GM12865 (cell line): ENCODE results near the gene RBL2.
"Not testable (repeated sequence)": the region's sequence is repeated elsewhere in the genome, so short reads cannot be mapped to it uniquely, and the experiment has no call there.

Experiments
- DNase-seq: peaks from one replicate; pipeline ENCODE4 v3.0.0; 2010; ENCODE audit warnings: low read depth
- H3K4me3 ChIP-seq: 2 replicates; pipeline ENCODE4 v1.5.1; 2011; ENCODE audit warnings: mild to moderate bottlenecking, low read depth, low read length, control low read depth
- TF ChIP-seq, protein P1 (sequence below): IDR thresholded peaks from 2 replicates; pipeline ENCODE4 v1.5.1; 2011; ENCODE audit warnings: low read length, control low read depth, low read depth, inconsistent platforms; ENCODE audit not compliant: insufficient read depth; ENCODE audit errors: missing control alignments

Gene RBL2, protein sequence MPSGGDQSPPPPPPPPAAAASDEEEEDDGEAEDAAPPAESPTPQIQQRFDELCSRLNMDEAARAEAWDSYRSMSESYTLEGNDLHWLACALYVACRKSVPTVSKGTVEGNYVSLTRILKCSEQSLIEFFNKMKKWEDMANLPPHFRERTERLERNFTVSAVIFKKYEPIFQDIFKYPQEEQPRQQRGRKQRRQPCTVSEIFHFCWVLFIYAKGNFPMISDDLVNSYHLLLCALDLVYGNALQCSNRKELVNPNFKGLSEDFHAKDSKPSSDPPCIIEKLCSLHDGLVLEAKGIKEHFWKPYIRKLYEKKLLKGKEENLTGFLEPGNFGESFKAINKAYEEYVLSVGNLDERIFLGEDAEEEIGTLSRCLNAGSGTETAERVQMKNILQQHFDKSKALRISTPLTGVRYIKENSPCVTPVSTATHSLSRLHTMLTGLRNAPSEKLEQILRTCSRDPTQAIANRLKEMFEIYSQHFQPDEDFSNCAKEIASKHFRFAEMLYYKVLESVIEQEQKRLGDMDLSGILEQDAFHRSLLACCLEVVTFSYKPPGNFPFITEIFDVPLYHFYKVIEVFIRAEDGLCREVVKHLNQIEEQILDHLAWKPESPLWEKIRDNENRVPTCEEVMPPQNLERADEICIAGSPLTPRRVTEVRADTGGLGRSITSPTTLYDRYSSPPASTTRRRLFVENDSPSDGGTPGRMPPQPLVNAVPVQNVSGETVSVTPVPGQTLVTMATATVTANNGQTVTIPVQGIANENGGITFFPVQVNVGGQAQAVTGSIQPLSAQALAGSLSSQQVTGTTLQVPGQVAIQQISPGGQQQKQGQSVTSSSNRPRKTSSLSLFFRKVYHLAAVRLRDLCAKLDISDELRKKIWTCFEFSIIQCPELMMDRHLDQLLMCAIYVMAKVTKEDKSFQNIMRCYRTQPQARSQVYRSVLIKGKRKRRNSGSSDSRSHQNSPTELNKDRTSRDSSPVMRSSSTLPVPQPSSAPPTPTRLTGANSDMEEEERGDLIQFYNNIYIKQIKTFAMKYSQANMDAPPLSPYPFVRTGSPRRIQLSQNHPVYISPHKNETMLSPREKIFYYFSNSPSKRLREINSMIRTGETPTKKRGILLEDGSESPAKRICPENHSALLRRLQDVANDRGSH

DNA sequence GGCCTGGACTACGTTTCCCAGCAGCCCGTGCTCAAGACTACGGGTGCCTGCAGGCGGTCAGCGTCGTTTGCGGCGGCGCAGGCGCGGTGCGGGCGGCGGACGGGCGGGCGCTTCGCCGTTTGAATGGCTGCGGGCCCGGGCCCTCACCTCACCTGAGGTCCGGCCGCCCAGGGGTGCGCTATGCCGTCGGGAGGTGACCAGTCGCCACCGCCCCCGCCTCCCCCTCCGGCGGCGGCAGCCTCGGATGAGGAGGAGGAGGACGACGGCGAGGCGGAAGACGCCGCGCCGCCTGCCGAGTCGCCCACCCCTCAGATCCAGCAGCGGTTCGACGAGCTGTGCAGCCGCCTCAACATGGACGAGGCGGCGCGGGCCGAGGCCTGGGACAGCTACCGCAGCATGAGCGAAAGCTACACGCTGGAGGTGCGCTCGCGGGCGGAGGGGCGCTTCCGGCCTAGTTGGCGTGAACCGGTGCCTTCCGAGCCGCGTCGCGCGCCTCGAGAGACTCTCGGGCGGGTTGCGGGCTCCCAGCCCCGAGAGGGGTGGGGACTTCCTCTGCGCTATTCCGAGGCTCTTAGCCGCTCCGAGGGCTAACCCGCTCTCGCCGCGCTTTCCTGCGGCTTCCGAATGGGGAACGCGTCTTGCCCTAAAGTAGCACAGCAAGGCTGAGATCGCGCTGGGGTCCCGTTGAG is at the start of gene RBL2:
Gene RBL2 (plus strand): TSS at position 95 of the 689 bp plus-strand sequence. CDS start 86 bp downstream, at position 181.
- TF ChIP-seq, protein P1, sequence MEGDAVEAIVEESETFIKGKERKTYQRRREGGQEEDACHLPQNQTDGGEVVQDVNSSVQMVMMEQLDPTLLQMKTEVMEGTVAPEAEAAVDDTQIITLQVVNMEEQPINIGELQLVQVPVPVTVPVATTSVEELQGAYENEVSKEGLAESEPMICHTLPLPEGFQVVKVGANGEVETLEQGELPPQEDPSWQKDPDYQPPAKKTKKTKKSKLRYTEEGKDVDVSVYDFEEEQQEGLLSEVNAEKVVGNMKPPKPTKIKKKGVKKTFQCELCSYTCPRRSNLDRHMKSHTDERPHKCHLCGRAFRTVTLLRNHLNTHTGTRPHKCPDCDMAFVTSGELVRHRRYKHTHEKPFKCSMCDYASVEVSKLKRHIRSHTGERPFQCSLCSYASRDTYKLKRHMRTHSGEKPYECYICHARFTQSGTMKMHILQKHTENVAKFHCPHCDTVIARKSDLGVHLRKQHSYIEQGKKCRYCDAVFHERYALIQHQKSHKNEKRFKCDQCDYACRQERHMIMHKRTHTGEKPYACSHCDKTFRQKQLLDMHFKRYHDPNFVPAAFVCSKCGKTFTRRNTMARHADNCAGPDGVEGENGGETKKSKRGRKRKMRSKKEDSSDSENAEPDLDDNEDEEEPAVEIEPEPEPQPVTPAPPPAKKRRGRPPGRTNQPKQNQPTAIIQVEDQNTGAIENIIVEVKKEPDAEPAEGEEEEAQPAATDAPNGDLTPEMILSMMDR: no peak
- peak; percentile 91 for DNase-seq

GRCh38 chr16:53384610-53385009 is 49.7 kb upstream of the RBL2 start:
- H3K4me3 ChIP-seq, DNase-seq: not testable (repeated sequence)

More for the DNA sequence above, at the start of gene RBL2:
- peak within 1 kb of the TSS; percentile 64 for H3K4me3 ChIP-seq

DNA sequence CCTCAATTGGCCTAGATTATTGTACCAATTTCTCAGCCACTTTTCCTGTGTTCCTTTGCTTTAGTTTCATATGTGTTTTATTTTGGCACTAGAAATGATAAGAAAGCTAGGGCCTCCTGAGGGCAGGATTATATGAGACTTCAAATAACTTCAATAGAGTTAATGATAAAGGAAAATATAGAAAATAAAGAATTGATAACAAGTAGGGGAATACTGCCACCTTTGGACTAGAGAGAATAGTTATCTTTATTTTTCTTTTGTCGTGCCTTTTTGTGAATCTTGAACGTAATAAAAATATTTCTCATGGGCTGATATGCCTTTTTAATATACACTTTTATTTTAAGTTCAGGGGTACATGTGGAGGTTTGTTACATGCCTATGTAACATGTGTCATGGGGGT is 29.3 kb upstream of the RBL2 start:
- H3K4me3 ChIP-seq: no peak overlapping the region
- no peak for DNase-seq
- TF ChIP-seq, protein P1: no peak

DNA sequence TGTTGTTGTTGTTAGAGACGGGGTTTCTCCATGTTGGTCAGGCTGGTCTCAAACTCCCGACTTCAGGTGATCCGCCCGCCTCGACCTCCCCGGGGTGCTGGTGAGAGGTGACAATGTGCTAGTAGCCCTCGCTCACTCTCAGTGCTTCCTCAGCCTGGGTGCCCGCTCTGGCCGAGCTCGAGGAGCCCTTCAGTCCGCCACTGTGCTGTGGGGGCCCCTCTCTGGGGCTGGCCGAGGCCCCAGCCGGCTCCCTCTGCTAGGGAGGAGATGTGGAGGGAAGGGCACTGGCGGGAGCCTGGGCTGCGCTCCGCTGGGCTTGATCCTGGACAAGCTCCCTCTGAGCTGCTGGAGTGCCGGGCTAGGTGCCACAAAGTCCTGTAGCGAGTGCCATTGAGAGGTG is 21.7 kb upstream of the RBL2 start:
- no peak for DNase-seq
- H3K4me3 ChIP-seq: no peak overlapping the region
- TF ChIP-seq, protein P1: no peak

- TF ChIP-seq, protein P1: no peak
- DNase-seq: no peak
Measured at GRCh38 chr16:53413864-53414263, 20.4 kb upstream of the RBL2 start.

DNA sequence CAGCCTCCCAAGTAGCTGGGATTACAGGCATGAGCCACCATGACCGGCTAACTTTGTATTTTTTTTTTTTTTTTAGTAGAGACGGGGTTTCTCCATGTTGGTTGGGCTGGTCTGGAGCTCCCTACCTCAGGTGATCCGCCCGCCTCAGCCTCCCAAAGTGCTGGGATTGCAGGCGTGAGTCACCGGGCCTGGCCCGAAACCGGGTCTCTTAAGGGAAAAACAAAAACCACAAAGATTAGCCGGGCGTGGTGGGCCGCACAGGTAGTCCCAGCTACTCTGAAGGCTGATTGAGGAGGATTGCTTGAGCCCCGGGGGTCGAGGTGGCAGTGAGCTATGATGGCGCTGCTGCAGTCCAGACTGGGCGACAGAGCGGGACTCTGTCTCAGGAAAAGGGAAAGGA is 19.9 kb upstream of the RBL2 start:
- TF ChIP-seq, protein P1: no peak

More at GRCh38 chr16:53413864-53414263, 20.4 kb upstream of the RBL2 start:
- no peak overlapping the region for H3K4me3 ChIP-seq

More for the DNA sequence above, 19.9 kb upstream of the RBL2 start:
- no peak overlapping the region for H3K4me3 ChIP-seq
- DNase-seq: no peak
